H9 (cell line): ENCODE data around the gene TMEM52B. TPM values are rescaled to one million over a fixed set of nuclear protein-coding genes. Genes with fewer than 3 reads are reported as not detected.

Experiments used
- DNase-seq: peaks from one replicate; pipeline ENCODE4 v3.0.0-alpha.2; 2017
- H2AFZ ChIP-seq: one replicate; pipeline ENCODE4 v1.6.1; 2013; ENCODE audit warnings: mild to moderate bottlenecking, low read length, control low read depth, moderate library complexity
- H2AK5ac ChIP-seq: 2 replicates; pipeline ENCODE4 v1.6.1; 2013; ENCODE audit warnings: low read length, control low read depth, mixed read lengths; ENCODE audit not compliant: insufficient read length
- H2BK120ac ChIP-seq: one replicate; pipeline ENCODE4 v1.6.1; 2013; ENCODE audit warnings: low read depth, mild to moderate bottlenecking, low read length, control low read depth, inconsistent platforms; ENCODE audit not compliant: poor library complexity, severe bottlenecking
- H2BK12ac ChIP-seq: 2 replicates; pipeline ENCODE4 v1.6.1; 2013; ENCODE audit warnings: low read length, control low read depth, mixed read lengths, low read depth; ENCODE audit not compliant: insufficient read length
- H2BK15ac ChIP-seq: 2 replicates; pipeline ENCODE4 v1.6.1; 2013; ENCODE audit warnings: low read depth, low read length, control low read depth
- H2BK20ac ChIP-seq: one replicate; pipeline ENCODE4 v1.6.1; 2013; ENCODE audit warnings: low read depth, mild to moderate bottlenecking, low read length, control low read depth, inconsistent platforms; ENCODE audit not compliant: poor library complexity, severe bottlenecking
- H2BK5ac ChIP-seq: 2 replicates; pipeline ENCODE4 v1.6.1; 2013; ENCODE audit warnings: low read length, control low read depth, mixed read lengths; ENCODE audit not compliant: insufficient read length
- H3K14ac ChIP-seq: 2 replicates; pipeline ENCODE4 v1.6.1; 2013; ENCODE audit warnings: low read length, control low read depth; ENCODE audit not compliant: insufficient read depth
- H3K18ac ChIP-seq: 2 replicates; pipeline ENCODE4 v1.6.1; 2013; ENCODE audit warnings: low read depth, mild to moderate bottlenecking, mixed read lengths, low read length, control low read depth; ENCODE audit not compliant: insufficient read length
- H3K23ac ChIP-seq: 2 replicates; pipeline ENCODE4 v1.6.1; 2013; ENCODE audit warnings: low read length, control low read depth, mixed read lengths, low read depth; ENCODE audit not compliant: insufficient read length
- H3K23me2 ChIP-seq: 2 replicates; pipeline ENCODE4 v1.6.1; 2013; ENCODE audit warnings: low read depth, mild to moderate bottlenecking, mixed read lengths, low read length, control low read depth; ENCODE audit not compliant: insufficient read length, poor library complexity, severe bottlenecking
- H3K27ac ChIP-seq: 2 replicates; pipeline ENCODE4 v1.5.1; 2013; ENCODE audit warnings: low read length, control low read depth, mixed read lengths, low read depth; ENCODE audit not compliant: insufficient read length
- H3K27me3 ChIP-seq: 2 replicates; pipeline ENCODE4 v1.6.1; 2013; ENCODE audit warnings: low read length, control low read depth, inconsistent platforms; ENCODE audit not compliant: insufficient read depth
- H3K4ac ChIP-seq: 2 replicates; pipeline ENCODE4 v1.6.1; 2013; ENCODE audit warnings: low read depth, mild to moderate bottlenecking, control low read depth, inconsistent platforms, low read length, moderate library complexity
- H3K4me1 ChIP-seq: 2 replicates; pipeline ENCODE4 v1.6.1; 2013; ENCODE audit warnings: low read length, control low read depth, inconsistent platforms; ENCODE audit not compliant: insufficient read depth
- H3K4me2 ChIP-seq: 2 replicates; pipeline ENCODE4 v1.6.1; 2013; ENCODE audit warnings: low read length, control low read depth, mixed read lengths; ENCODE audit not compliant: insufficient read length, insufficient read depth
- H3K56ac ChIP-seq: 2 replicates; pipeline ENCODE4 v1.6.1; 2013; ENCODE audit warnings: low read depth, mild to moderate bottlenecking, mixed read lengths, low read length, control low read depth; ENCODE audit not compliant: insufficient read length
- H3K79me1 ChIP-seq: 2 replicates; pipeline ENCODE4 v1.6.1; 2013; ENCODE audit warnings: low read depth, mild to moderate bottlenecking, moderate library complexity, low read length, control low read depth, inconsistent platforms; ENCODE audit not compliant: insufficient read depth, poor library complexity, severe bottlenecking
- H3K79me2 ChIP-seq: 2 replicates; pipeline ENCODE4 v1.6.1; 2013; ENCODE audit warnings: low read length, control low read depth, inconsistent platforms; ENCODE audit not compliant: insufficient read depth
- H3K9ac ChIP-seq: 2 replicates; pipeline ENCODE4 v1.6.1; 2013; ENCODE audit warnings: low read length, control low read depth, mixed read lengths; ENCODE audit not compliant: insufficient read length; ENCODE audit errors: extremely low read depth
- H3K9me3 ChIP-seq: one replicate; pipeline ENCODE4 v1.6.1; 2013; ENCODE audit warnings: low read depth, low read length, inconsistent platforms; ENCODE audit not compliant: control insufficient read depth
- H3T11ph ChIP-seq: one replicate; pipeline ENCODE4 v1.6.1; 2013; ENCODE audit warnings: mild to moderate bottlenecking, low read length, control low read depth, inconsistent platforms
- H4K20me1 ChIP-seq: one replicate; pipeline ENCODE4 v1.6.1; 2013; ENCODE audit not compliant: control insufficient read depth, insufficient read length, insufficient read depth
- H4K5ac ChIP-seq: 2 replicates; pipeline ENCODE4 v1.6.1; 2013; ENCODE audit warnings: low read depth, mild to moderate bottlenecking, mixed read lengths, low read length, control low read depth; ENCODE audit not compliant: insufficient read length
- H4K8ac ChIP-seq: replicated peaks from 2 replicates; pipeline ENCODE4 v1.6.1; 2013; ENCODE audit warnings: low read length, control low read depth, mixed read lengths, low read depth; ENCODE audit not compliant: insufficient read length
- H4K91ac ChIP-seq: 2 replicates; pipeline ENCODE4 v1.6.1; 2013; ENCODE audit warnings: low read depth, mild to moderate bottlenecking, moderate library complexity, mixed read lengths, low read length, control low read depth; ENCODE audit not compliant: insufficient read length
- H3K27ac Mint-ChIP-seq, 3 experiments: 2 replicates in 2 of 3; 3 replicates in 1 of 3; pipeline ENCODE4 v1.8.0; 2020 to 2021; ENCODE audit warnings: mixed read lengths in 3 of 3, mild to moderate bottlenecking in 1 of 3, moderate library complexity in 1 of 3
- H3K27me3 Mint-ChIP-seq: 2 replicates; pipeline ENCODE4 v1.8.0; 2021; ENCODE audit warnings: low read depth, mild to moderate bottlenecking, moderate library complexity, mixed read lengths
- H3K36me3 Mint-ChIP-seq, 3 experiments: 2 replicates in 2 of 3; 3 replicates in 1 of 3; pipeline ENCODE4 v1.8.0; 2020 to 2021; ENCODE audit warnings: low read depth in 3 of 3, mixed read lengths in 3 of 3; ENCODE audit not compliant: insufficient read depth in 1 of 3
- H3K4me1 Mint-ChIP-seq, 2 experiments: 2 replicates each; pipeline ENCODE4 v1.8.0; 2020; ENCODE audit warnings: mixed read lengths in 2 of 2
- H3K4me3 Mint-ChIP-seq, 2 experiments: 2 replicates in 1 of 2; 3 replicates in 1 of 2; pipeline ENCODE4 v1.8.0; 2020 to 2021; ENCODE audit warnings: mild to moderate bottlenecking in 2 of 2, mixed read lengths in 2 of 2, moderate library complexity in 1 of 2
- H3K9me3 Mint-ChIP-seq, 2 experiments: 2 replicates in 1 of 2; 3 replicates in 1 of 2; pipeline ENCODE4 v1.8.0; 2020; ENCODE audit warnings: mild to moderate bottlenecking in 2 of 2, mixed read lengths in 2 of 2, moderate library complexity in 1 of 2
- WGBS: extraction: QIAGEN DNeasy Blood & Tissue Kit; methylation state at CpG from one replicate; pipeline ENCODE4 v1.1.7; 2013; ENCODE audit warnings: missing lambda C conversion rate, low lambda C conversion rate, mixed read lengths; ENCODE audit not compliant: insufficient read length; ENCODE audit errors: extremely low coverage; 5-methylcytosine and 5-hydroxymethylcytosine counted together
- total RNA-seq: library from RNA; stranded (reverse); gene quantifications from 2 replicates; pipeline ENCODE4 v1.2.1, GENCODE V29; 2021
- TF ChIP-seq, protein P1 (sequence below): fragments of 200-600 bp; sonication (generic); conservative IDR thresholded peaks from 3 replicates; pipeline ENCODE4 v1.8.0; 2021; ENCODE audit warnings: antibody characterized with exemption, mild to moderate bottlenecking

TMEM52B gene
- total RNA-seq, 1 experiment from 2014 or later: not detected

DNA sequence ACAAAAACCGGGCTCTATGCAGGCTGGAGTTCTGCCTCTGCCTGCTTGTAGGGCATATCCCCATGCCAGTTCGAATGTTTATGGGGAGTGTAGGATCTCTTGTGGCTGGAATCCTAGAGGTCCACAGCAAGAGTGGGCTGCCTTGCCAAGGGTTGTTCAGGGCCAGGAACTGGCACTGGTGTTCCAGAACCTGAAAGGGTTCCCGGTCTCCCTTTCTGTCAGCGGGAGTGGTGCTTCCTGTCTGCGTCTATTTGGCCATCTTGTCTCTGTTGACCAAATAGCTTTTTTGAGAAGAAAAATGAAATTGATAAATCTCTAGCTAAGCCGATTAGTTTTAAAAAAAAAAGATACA, 24.7 kb upstream of the TMEM52B start:
- peak overlapping the region; percentile 64 for H3K4me2 ChIP-seq
- TF ChIP-seq, protein P1, sequence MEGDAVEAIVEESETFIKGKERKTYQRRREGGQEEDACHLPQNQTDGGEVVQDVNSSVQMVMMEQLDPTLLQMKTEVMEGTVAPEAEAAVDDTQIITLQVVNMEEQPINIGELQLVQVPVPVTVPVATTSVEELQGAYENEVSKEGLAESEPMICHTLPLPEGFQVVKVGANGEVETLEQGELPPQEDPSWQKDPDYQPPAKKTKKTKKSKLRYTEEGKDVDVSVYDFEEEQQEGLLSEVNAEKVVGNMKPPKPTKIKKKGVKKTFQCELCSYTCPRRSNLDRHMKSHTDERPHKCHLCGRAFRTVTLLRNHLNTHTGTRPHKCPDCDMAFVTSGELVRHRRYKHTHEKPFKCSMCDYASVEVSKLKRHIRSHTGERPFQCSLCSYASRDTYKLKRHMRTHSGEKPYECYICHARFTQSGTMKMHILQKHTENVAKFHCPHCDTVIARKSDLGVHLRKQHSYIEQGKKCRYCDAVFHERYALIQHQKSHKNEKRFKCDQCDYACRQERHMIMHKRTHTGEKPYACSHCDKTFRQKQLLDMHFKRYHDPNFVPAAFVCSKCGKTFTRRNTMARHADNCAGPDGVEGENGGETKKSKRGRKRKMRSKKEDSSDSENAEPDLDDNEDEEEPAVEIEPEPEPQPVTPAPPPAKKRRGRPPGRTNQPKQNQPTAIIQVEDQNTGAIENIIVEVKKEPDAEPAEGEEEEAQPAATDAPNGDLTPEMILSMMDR: no peak
- Mint-ChIP-seq H3K9me3 (peaks cover 0 to 2% of the 10 kb centered on the region in 2 experiments; a peak in 2 of 5 replicates), H3K36me3 (no peaks in the 10 kb centered on the region; a peak in 1 of 7 replicates), H3K4me3 (peak overlapping the region; percentile 81 to 85), H3K27me3 (peaks cover 4% of the 10 kb centered on the region; the same call in 1 of the 2 replicates), H3K4me1 (peaks cover 0 to 7% of the 10 kb centered on the region in 2 experiments; a peak in 3 of 4 replicates), H3K27ac (peak overlapping the region; percentile 35 to 92 (median 63); a peak in 2 of 7 replicates)
- H4K8ac ChIP-seq: no peak overlapping the region
- H2AK5ac ChIP-seq: no peak overlapping the region
- no peak overlapping the region for H4K91ac ChIP-seq
- no peaks in the 10 kb centered on the region for H3K79me2 ChIP-seq
- no peak overlapping the region for H2BK20ac ChIP-seq
- no peak overlapping the region for H4K5ac ChIP-seq
- no peak overlapping the region for H2BK15ac ChIP-seq
- peak overlapping the region; percentile 90 for H3K14ac ChIP-seq
- no peak overlapping the region for H2BK12ac ChIP-seq
- no peak overlapping the region for H3K56ac ChIP-seq
- no peaks in the 10 kb centered on the region for H3K79me1 ChIP-seq
- peak overlapping the region; percentile 80 for H3K18ac ChIP-seq
- DNase-seq: no peak
- H3K27ac ChIP-seq: peak overlapping the region; percentile 2
- H3K9me3 ChIP-seq: no peaks in the 10 kb centered on the region
- H3K27me3 ChIP-seq: no peaks in the 10 kb centered on the region
- no peak overlapping the region for H2BK5ac ChIP-seq
- H3K23ac ChIP-seq: no peak overlapping the region
- peak overlapping the region; percentile 88 for H2AFZ ChIP-seq
- peaks cover 9% of the 10 kb centered on the region for H3K23me2 ChIP-seq
- no peaks in the 10 kb centered on the region; the same call in 1 of the 2 replicates for H3K4me1 ChIP-seq
- H3K9ac ChIP-seq: peak overlapping the region; percentile 52
- H3K4ac ChIP-seq: no peak overlapping the region
- no peak overlapping the region for H3T11ph ChIP-seq
- no peak overlapping the region for H2BK120ac ChIP-seq
- no peaks in the 10 kb centered on the region for H4K20me1 ChIP-seq
- WGBS: no CpG with 5 or more reads among the region's 6 CpGs
